Muscle of back (tissue), 11 donors: ENCODE measurements around the gene FAAP100. TPM values are rescaled to one million over a fixed set of nuclear protein-coding genes. Genes with fewer than 3 reads are reported as not detected.
A peak's percentile ranks its signal among the peaks of the same experiment; 100 is the strongest.

Experiments used
- DNase-seq, 3 donors: peaks; one replicate each; pipeline versions ENCODE4 v3.0.0 to v3.0.0-alpha.2; 2013
- polyA plus RNA-seq, 10 donors: library from polyadenylated mRNA; unstranded; fragments of 120-200 nt; gene quantifications; one replicate each; pipeline ENCODE4 v1.2.1, GENCODE V29; 2013; ENCODE audit not compliant: insufficient read length in 10 of 10

Gene FAAP100
- polyA plus RNA-seq, 10 donors, result 12.9 to 23.7 (median 18.7) TPM

GRCh38 chr17:81556863-81557262, 4.7 kb upstream of the FAAP100 start:
- DNase-seq, result no peak

- DNase-seq, result no peak
These were observed 4.1 kb upstream of the FAAP100 start for GRCh38 chr17:81556175-81556691.

- DNase-seq, result peak in 2 of 3 donors; percentile 41 to 90
These were observed 1.5 kb upstream of the FAAP100 start for GRCh38 chr17:81553616-81554181.

- DNase-seq, result peak; percentile 56 to 90 (median 72)
These were observed 964 bp upstream of the FAAP100 start for GRCh38 chr17:81553018-81553615.

GRCh38 chr17:81551458-81552243, 502 bp downstream of the FAAP100 start:
- DNase-seq, result peak in 1 of 3 donors; percentile 56

- no peak for DNase-seq
These were observed 1.2 kb downstream of the FAAP100 start for GRCh38 chr17:81550830-81551457.

GRCh38 chr17:81550285-81550684, 1.9 kb downstream of the FAAP100 start:
- no peak for DNase-seq

GRCh38 chr17:81549826-81550225, 2.3 kb downstream of the FAAP100 start:
- no peak for DNase-seq

- DNase-seq, result no peak
These were observed 3.1 kb downstream of the FAAP100 start for GRCh38 chr17:81549031-81549557.

GRCh38 chr17:81547614-81547982, 4.6 kb downstream of the FAAP100 start:
- DNase-seq, result no peak

GRCh38 chr17:81546906-81547613, 5.1 kb downstream of the FAAP100 start:
- no peak for DNase-seq

GRCh38 chr17:81545160-81545949, 6.8 kb downstream of the FAAP100 start:
- no peak for DNase-seq

- no peak for DNase-seq
These were observed 7.7 kb downstream of the FAAP100 start for GRCh38 chr17:81544281-81544974.

GRCh38 chr17:81543756-81544155, 8.4 kb downstream of the FAAP100 start:
- DNase-seq, result no peak

- no peak for DNase-seq
These were observed 8.8 kb downstream of the FAAP100 start for GRCh38 chr17:81543339-81543675.

- DNase-seq, result no peak
These were observed 9.5 kb downstream of the FAAP100 start for GRCh38 chr17:81542431-81543338.

- DNase-seq, result no peak
These were observed 11.0 kb downstream of the FAAP100 start for GRCh38 chr17:81541123-81541522.

GRCh38 chr17:81540676-81541027, 11.5 kb downstream of the FAAP100 start:
- DNase-seq, result no peak
